HEK293 (cell line): ENCODE data around the gene ZBTB1.

ENCODE experiments used
- GFI1B ChIP-seq: fragments of 450-650 bp; formaldehyde crosslinking; IDR thresholded peaks from 2 replicates; pipeline ENCODE4 v1.5.1; 2016; ENCODE audit warnings: missing biosample characterization, missing genetic modification characterization
- GLI4 ChIP-seq: fragments of 450-650 bp; formaldehyde crosslinking; IDR thresholded peaks from 2 replicates; pipeline ENCODE4 v1.5.1; 2016; ENCODE audit warnings: missing biosample characterization, missing genetic modification characterization
- KLF8 ChIP-seq: fragments of 450-650 bp; formaldehyde crosslinking; IDR thresholded peaks from 2 replicates; pipeline ENCODE4 v1.5.1; 2016; ENCODE audit warnings: missing biosample characterization, missing genetic modification characterization
- MZF1 ChIP-seq: fragments of 450-650 bp; formaldehyde crosslinking; IDR thresholded peaks from 2 replicates; pipeline ENCODE4 v1.5.1; 2017; ENCODE audit warnings: missing biosample characterization, missing genetic modification characterization, borderline replicate concordance
- REPIN1 ChIP-seq: fragments of 450-650 bp; formaldehyde crosslinking; IDR thresholded peaks from 2 replicates; pipeline ENCODE4 v1.5.1; 2017; ENCODE audit warnings: missing biosample characterization, missing genetic modification characterization, low read depth
- ZBTB1 ChIP-seq: fragments of 450-650 bp; formaldehyde crosslinking; IDR thresholded peaks from 2 replicates; pipeline ENCODE4 v1.5.1; 2016; ENCODE audit warnings: missing biosample characterization, missing genetic modification characterization
- ZBTB48 ChIP-seq: fragments of 450-650 bp; formaldehyde crosslinking; IDR thresholded peaks from 2 replicates; pipeline ENCODE4 v1.5.1; 2016; ENCODE audit warnings: missing biosample characterization, missing genetic modification characterization
- ZFP3 ChIP-seq: fragments of 450-650 bp; formaldehyde crosslinking; IDR thresholded peaks from 2 replicates; pipeline ENCODE4 v1.5.1; 2016; ENCODE audit warnings: low read depth, missing biosample characterization, missing genetic modification characterization
- ZNF112 ChIP-seq: fragments of 450-650 bp; formaldehyde crosslinking; IDR thresholded peaks from 2 replicates; pipeline ENCODE4 v1.5.0; 2017; ENCODE audit warnings: missing biosample characterization, missing genetic modification characterization
- ZNF121 ChIP-seq: fragments of 450-650 bp; formaldehyde crosslinking; IDR thresholded peaks from 2 replicates; pipeline ENCODE4 v1.5.1; 2016; ENCODE audit warnings: missing biosample characterization, missing genetic modification characterization
- ZNF146 ChIP-seq: fragments of 450-650 bp; formaldehyde crosslinking; IDR thresholded peaks from 2 replicates; pipeline ENCODE4 v1.5.1; 2016; ENCODE audit warnings: missing biosample characterization, missing genetic modification characterization
- ZNF211 ChIP-seq: fragments of 450-650 bp; formaldehyde crosslinking; IDR thresholded peaks from 2 replicates; pipeline ENCODE4 v1.5.1; 2016; ENCODE audit warnings: low read depth, missing biosample characterization, missing genetic modification characterization
- ZNF214 ChIP-seq: fragments of 450-650 bp; formaldehyde crosslinking; IDR thresholded peaks from 2 replicates; pipeline ENCODE4 v1.5.1; 2017; ENCODE audit warnings: missing biosample characterization, mild to moderate bottlenecking, missing genetic modification characterization, borderline replicate concordance
- ZNF223 ChIP-seq: fragments of 450-650 bp; formaldehyde crosslinking; IDR thresholded peaks from 2 replicates; pipeline ENCODE4 v1.5.1; 2016; ENCODE audit warnings: missing biosample characterization, missing genetic modification characterization
- ZNF292 ChIP-seq: fragments of 450-650 bp; formaldehyde crosslinking; IDR thresholded peaks from 2 replicates; pipeline ENCODE4 v1.5.1; 2016; ENCODE audit warnings: low read depth, missing biosample characterization, missing genetic modification characterization, borderline replicate concordance
- ZNF335 ChIP-seq: fragments of 450-650 bp; formaldehyde crosslinking; conservative IDR thresholded peaks from 2 replicates; pipeline ENCODE4 v1.5.1; 2016; ENCODE audit warnings: missing biosample characterization, missing genetic modification characterization
- ZNF433 ChIP-seq: fragments of 450-650 bp; formaldehyde crosslinking; IDR thresholded peaks from 2 replicates; pipeline ENCODE4 v1.5.1; 2016; ENCODE audit warnings: missing biosample characterization, missing genetic modification characterization, low read depth
- ZNF549 ChIP-seq: fragments of 450-650 bp; IDR thresholded peaks from 2 replicates; pipeline ENCODE4 v1.5.1; 2018; ENCODE audit warnings: missing biosample characterization, missing genetic modification characterization, mild to moderate bottlenecking, inconsistent platforms, moderate library complexity
- ZNF654 ChIP-seq: fragments of 450-650 bp; formaldehyde crosslinking; IDR thresholded peaks from 2 replicates; pipeline ENCODE4 v1.5.1; 2016; ENCODE audit warnings: low read depth, missing biosample characterization, missing genetic modification characterization
- ZNF658 ChIP-seq: fragments of 450-650 bp; formaldehyde crosslinking; IDR thresholded peaks from 2 replicates; pipeline ENCODE4; 2016; ENCODE audit warnings: missing biosample characterization, missing genetic modification characterization
- ZNF777 ChIP-seq: fragments of 450-650 bp; formaldehyde crosslinking; IDR thresholded peaks from 2 replicates; pipeline ENCODE4 v1.5.1; 2017; ENCODE audit warnings: missing biosample characterization, missing genetic modification characterization, borderline replicate concordance
- ZNF785 ChIP-seq: fragments of 450-650 bp; formaldehyde crosslinking; IDR thresholded peaks from 2 replicates; pipeline ENCODE4 v1.5.1; 2016; ENCODE audit warnings: missing biosample characterization, missing genetic modification characterization
- ZSCAN16 ChIP-seq: fragments of 450-650 bp; formaldehyde crosslinking; IDR thresholded peaks from 2 replicates; pipeline ENCODE4 v1.5.1; 2016; ENCODE audit warnings: missing biosample characterization, missing genetic modification characterization
- ZSCAN30 ChIP-seq: fragments of 450-650 bp; IDR thresholded peaks from 2 replicates; pipeline ENCODE4 v1.5.1; 2018; ENCODE audit warnings: missing biosample characterization, mild to moderate bottlenecking, missing genetic modification characterization, moderate library complexity
- TF ChIP-seq, protein P1 (sequence below): fragments of 450-650 bp; formaldehyde crosslinking; IDR thresholded peaks from 2 replicates; pipeline ENCODE4 v1.5.1; 2016; ENCODE audit warnings: missing biosample characterization, missing genetic modification characterization
- TF ChIP-seq, protein P2 (sequence below): fragments of 450-650 bp; formaldehyde crosslinking; IDR thresholded peaks from 2 replicates; pipeline ENCODE4 v1.5.1; 2016; ENCODE audit warnings: missing biosample characterization, missing genetic modification characterization
- TF ChIP-seq, protein P3 (sequence below): fragments of 450-650 bp; formaldehyde crosslinking; IDR thresholded peaks from 2 replicates; pipeline ENCODE4 v1.5.1; 2016; ENCODE audit warnings: missing biosample characterization, missing genetic modification characterization
- TF ChIP-seq, protein P4 (sequence below): fragments of 450-650 bp; formaldehyde crosslinking; IDR thresholded peaks from 2 replicates; pipeline ENCODE4 v1.5.1; 2016; ENCODE audit warnings: missing biosample characterization, missing genetic modification characterization
- TF ChIP-seq, protein P5 (sequence below): fragments of 450-650 bp; formaldehyde crosslinking; IDR thresholded peaks from 2 replicates; pipeline ENCODE4 v1.5.1; 2016; ENCODE audit warnings: missing biosample characterization, missing genetic modification characterization
- TF ChIP-seq, protein P6 (sequence below): fragments of 450-650 bp; formaldehyde crosslinking; IDR thresholded peaks from 2 replicates; pipeline ENCODE4 v1.5.1; 2016; ENCODE audit warnings: missing biosample characterization, missing genetic modification characterization

Gene ZBTB1

DNA sequence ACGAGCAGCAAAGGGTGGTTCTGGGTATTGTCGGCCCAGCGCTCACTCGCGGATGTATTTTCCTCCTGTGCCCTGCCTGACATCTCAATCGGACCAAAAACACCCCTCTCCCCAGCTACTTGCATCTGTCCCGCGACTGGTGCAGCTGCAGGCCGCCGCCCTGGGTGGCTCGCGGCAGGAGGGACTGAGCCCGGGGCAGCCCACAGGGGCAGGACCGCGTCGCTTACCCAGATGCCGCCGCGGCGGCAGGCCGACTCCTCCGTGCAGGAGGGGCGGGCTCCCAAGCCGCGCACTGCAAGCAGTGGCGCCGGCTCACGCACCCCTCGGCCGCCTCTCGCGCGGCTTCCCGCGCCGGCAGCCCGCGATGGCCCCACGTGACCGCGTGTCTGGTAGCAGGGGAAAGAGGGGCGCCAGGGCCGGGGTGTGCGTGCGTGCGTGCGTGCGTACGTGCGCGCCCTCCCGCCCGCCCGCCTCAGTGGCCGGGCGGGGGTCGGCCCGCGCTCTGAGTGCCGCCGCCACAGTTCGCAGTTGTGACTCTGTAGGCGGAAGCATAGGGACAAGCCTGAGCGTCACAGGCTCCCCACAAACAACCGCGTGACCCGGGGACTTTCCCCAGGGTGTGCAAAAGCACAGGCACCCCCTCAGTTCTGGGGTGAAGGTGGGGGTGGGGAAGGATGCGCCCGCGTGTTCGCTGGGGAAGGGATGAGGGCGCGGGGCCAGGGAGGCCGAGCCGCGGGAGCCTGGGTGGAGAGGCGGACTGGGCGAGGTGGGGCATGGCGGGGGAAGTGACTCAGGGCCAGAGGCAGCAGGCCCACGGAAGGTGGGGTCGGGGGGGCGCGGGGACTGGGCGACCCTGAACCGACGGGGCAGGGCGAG is 898 bp upstream of the ZBTB1 start, which contains the start of gene ZBTB25 (continued):
- no peak for TF ChIP-seq ZNF214 (tag by site-specific recombination)
- TF ChIP-seq ZFP3 (tag by site-specific recombination), result no peak
- TF ChIP-seq ZNF785, result no peak
- no peak for TF ChIP-seq ZNF549
- TF ChIP-seq ZNF112 (tag by site-specific recombination), result no peak
- no peak for TF ChIP-seq ZNF658 (tag by site-specific recombination)
- TF ChIP-seq GFI1B (tag by site-specific recombination), result no peak
- TF ChIP-seq, protein P1, sequence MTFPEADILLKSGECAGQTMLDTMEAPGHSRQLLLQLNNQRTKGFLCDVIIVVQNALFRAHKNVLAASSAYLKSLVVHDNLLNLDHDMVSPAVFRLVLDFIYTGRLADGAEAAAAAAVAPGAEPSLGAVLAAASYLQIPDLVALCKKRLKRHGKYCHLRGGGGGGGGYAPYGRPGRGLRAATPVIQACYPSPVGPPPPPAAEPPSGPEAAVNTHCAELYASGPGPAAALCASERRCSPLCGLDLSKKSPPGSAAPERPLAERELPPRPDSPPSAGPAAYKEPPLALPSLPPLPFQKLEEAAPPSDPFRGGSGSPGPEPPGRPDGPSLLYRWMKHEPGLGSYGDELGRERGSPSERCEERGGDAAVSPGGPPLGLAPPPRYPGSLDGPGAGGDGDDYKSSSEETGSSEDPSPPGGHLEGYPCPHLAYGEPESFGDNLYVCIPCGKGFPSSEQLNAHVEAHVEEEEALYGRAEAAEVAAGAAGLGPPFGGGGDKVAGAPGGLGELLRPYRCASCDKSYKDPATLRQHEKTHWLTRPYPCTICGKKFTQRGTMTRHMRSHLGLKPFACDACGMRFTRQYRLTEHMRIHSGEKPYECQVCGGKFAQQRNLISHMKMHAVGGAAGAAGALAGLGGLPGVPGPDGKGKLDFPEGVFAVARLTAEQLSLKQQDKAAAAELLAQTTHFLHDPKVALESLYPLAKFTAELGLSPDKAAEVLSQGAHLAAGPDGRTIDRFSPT (tag by site-specific recombination), result peak; percentile 41; the same call in 1 of the 2 replicates
- peak; percentile 79; the same call in 1 of the 2 replicates for TF ChIP-seq GLI4
- TF ChIP-seq ZNF211 (tag by site-specific recombination), result no peak
- peak; percentile 97 for TF ChIP-seq KLF8 (tag by site-specific recombination)
- TF ChIP-seq, protein P2, sequence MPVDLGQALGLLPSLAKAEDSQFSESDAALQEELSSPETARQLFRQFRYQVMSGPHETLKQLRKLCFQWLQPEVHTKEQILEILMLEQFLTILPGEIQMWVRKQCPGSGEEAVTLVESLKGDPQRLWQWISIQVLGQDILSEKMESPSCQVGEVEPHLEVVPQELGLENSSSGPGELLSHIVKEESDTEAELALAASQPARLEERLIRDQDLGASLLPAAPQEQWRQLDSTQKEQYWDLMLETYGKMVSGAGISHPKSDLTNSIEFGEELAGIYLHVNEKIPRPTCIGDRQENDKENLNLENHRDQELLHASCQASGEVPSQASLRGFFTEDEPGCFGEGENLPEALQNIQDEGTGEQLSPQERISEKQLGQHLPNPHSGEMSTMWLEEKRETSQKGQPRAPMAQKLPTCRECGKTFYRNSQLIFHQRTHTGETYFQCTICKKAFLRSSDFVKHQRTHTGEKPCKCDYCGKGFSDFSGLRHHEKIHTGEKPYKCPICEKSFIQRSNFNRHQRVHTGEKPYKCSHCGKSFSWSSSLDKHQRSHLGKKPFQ (tag by site-specific recombination), result no peak
- TF ChIP-seq, protein P3, sequence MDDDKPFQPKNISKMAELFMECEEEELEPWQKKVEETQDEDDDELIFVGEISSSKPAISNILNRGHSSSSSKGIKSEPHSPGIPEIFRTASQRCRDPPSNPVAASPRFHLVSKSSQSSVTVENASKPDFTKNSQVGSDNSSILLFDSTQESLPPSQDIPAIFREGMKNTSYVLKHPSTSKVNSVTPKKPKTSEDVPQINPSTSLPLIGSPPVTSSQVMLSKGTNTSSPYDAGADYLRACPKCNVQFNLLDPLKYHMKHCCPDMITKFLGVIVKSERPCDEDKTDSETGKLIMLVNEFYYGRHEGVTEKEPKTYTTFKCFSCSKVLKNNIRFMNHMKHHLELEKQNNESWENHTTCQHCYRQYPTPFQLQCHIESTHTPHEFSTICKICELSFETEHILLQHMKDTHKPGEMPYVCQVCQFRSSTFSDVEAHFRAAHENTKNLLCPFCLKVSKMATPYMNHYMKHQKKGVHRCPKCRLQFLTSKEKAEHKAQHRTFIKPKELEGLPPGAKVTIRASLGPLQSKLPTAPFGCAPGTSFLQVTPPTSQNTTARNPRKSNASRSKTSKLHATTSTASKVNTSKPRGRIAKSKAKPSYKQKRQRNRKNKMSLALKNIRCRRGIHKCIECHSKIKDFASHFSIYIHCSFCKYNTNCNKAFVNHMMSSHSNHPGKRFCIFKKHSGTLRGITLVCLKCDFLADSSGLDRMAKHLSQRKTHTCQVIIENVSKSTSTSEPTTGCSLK, result no peak
- no peak; the same call in 1 of the 2 replicates for TF ChIP-seq ZNF433
- peak; percentile 4; the same call in 1 of the 2 replicates for TF ChIP-seq ZSCAN30
- no peak for TF ChIP-seq ZSCAN16 (tag by site-specific recombination)
- TF ChIP-seq ZNF654 (tag by site-specific recombination), result no peak
- no peak for TF ChIP-seq ZNF223
- TF ChIP-seq ZNF777 (tag by site-specific recombination), result 0 out of 2 replicates have a peak, but pooled peaks have one; percentile 15
- no peak for TF ChIP-seq MZF1 (tag by site-specific recombination)
- TF ChIP-seq ZBTB48 (tag by site-specific recombination), result peak; percentile 62
- TF ChIP-seq, protein P4, sequence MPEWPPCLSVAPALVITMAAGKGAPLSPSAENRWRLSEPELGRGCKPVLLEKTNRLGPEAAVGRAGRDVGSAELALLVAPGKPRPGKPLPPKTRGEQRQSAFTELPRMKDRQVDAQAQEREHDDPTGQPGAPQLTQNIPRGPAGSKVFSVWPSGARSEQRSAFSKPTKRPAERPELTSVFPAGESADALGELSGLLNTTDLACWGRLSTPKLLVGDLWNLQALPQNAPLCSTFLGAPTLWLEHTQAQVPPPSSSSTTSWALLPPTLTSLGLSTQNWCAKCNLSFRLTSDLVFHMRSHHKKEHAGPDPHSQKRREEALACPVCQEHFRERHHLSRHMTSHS (tag by site-specific recombination), result no peak
- TF ChIP-seq, protein P5, sequence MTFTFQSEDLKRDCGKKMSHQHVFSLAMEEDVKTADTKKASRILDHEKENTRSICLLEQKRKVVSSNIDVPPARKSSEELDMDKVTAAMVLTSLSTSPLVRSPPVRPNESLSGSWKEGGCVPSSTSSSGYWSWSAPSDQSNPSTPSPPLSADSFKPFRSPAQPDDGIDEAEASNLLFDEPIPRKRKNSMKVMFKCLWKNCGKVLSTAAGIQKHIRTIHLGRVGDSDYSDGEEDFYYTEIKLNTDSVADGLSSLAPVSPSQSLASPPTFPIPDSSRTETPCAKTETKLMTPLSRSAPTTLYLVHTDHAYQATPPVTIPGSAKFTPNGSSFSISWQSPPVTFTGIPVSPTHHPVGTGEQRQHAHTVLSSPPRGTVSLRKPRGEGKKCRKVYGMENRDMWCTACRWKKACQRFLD (tag by site-specific recombination), result no peak
- TF ChIP-seq, protein P6, sequence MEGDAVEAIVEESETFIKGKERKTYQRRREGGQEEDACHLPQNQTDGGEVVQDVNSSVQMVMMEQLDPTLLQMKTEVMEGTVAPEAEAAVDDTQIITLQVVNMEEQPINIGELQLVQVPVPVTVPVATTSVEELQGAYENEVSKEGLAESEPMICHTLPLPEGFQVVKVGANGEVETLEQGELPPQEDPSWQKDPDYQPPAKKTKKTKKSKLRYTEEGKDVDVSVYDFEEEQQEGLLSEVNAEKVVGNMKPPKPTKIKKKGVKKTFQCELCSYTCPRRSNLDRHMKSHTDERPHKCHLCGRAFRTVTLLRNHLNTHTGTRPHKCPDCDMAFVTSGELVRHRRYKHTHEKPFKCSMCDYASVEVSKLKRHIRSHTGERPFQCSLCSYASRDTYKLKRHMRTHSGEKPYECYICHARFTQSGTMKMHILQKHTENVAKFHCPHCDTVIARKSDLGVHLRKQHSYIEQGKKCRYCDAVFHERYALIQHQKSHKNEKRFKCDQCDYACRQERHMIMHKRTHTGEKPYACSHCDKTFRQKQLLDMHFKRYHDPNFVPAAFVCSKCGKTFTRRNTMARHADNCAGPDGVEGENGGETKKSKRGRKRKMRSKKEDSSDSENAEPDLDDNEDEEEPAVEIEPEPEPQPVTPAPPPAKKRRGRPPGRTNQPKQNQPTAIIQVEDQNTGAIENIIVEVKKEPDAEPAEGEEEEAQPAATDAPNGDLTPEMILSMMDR (tag by site-specific recombination), result no peak
- TF ChIP-seq ZNF121 (tag by site-specific recombination), result peak; percentile 66; the same call in 1 of the 2 replicates
- TF ChIP-seq ZNF292 (tag by site-specific recombination), result no peak
- TF ChIP-seq ZNF335 (tag by site-specific recombination), result peak; percentile 56; the same call in 1 of the 2 replicates
- 0 out of 2 replicates have a peak, but pooled peaks have one; percentile 17 for TF ChIP-seq ZNF146 (tag by site-specific recombination)
- 0 out of 2 replicates have a peak, but pooled peaks have one; percentile 0 for TF ChIP-seq ZBTB1 (tag by site-specific recombination)
- TF ChIP-seq REPIN1 (tag by site-specific recombination), result no peak
